ENCODE data around the gene RBPJL. TPM values are rescaled to one million over a fixed set of nuclear protein-coding genes. Genes with fewer than 3 reads are reported as not detected.

Gene RBPJL
- total and polyA plus RNA-seq, 2 of the 13 experiments (the other 11 are each of a cell fraction or from before 2014, with no cell fraction given) = not detected

- TF ChIP-seq HNF1A (IDR thresholded peaks at IDR 0.05; ENCODE audit: low read depth) = no peak
- no peak for TF ChIP-seq HNF1A (CRISPR knock-in tag; IDR thresholded peaks at IDR 0.05; ENCODE audit: borderline replicate concordance)
- peak; percentile 57; the same call in 1 of the 2 replicates for TF ChIP-seq KDM5B (CRISPR knock-in tag; IDR thresholded peaks at IDR 0.05; ENCODE audit: borderline replicate concordance)
- no peak for TF ChIP-seq ONECUT2 (CRISPR knock-in tag; IDR thresholded peaks at IDR 0.05)
- TF ChIP-seq CHD4 (IDR thresholded peaks at IDR 0.05; ENCODE audit: borderline replicate concordance, low read length) = no peak
- TF ChIP-seq PAWR (CRISPR knock-in tag; IDR thresholded peaks at IDR 0.05; ENCODE audit: borderline replicate concordance) = no peak
- no peak; the same call in 1 of the 2 replicates for TF ChIP-seq GATAD2A (CRISPR knock-in tag; IDR thresholded peaks at IDR 0.05)
- TF ChIP-seq RNF2 (conservative IDR thresholded peaks at IDR 0.05; ENCODE audit: low read depth) = 0 out of 2 replicates have a peak, but pooled peaks have one; percentile 25
- no peak for TF ChIP-seq ZKSCAN5 (CRISPR knock-in tag; IDR thresholded peaks at IDR 0.05)
- TF ChIP-seq GMEB1 (CRISPR knock-in tag; IDR thresholded peaks at IDR 0.05; ENCODE audit: borderline replicate concordance) = 0 out of 2 replicates have a peak, but pooled peaks have one; percentile 11
- peak; percentile 34; the same call in 1 of the 2 replicates for TF ChIP-seq SP4 (CRISPR knock-in tag; IDR thresholded peaks at IDR 0.05)
- peak; percentile 96 for TF ChIP-seq BCL3 (CRISPR knock-in tag; IDR thresholded peaks at IDR 0.05)
- TF ChIP-seq BCL6 (CRISPR knock-in tag; IDR thresholded peaks at IDR 0.05) = 0 out of 2 replicates have a peak, but pooled peaks have one; percentile 10
- no peak for TF ChIP-seq NFE2L2 (IDR thresholded peaks at IDR 0.05; ENCODE audit: low read length)
- TF ChIP-seq RERE (CRISPR knock-in tag; IDR thresholded peaks at IDR 0.05; ENCODE audit: low read depth) = no peak
Measured at GRCh38 chr20:45359406-45360148, 52.9 kb downstream of the RBPJL start (continued).

Measured in HepG2 (cell line).